ENCODE measurements around the gene DNAJB4. TPM values are rescaled to one million over a fixed set of nuclear protein-coding genes. Genes with fewer than 3 reads are reported as not detected.

The DNAJB4 gene
- total RNA-seq, 5 donors from 2014 or later (not counting 1 experiment from before 2014, with no cell fraction given): 10.0 to 19.6 (median 12.2) TPM

DNA sequence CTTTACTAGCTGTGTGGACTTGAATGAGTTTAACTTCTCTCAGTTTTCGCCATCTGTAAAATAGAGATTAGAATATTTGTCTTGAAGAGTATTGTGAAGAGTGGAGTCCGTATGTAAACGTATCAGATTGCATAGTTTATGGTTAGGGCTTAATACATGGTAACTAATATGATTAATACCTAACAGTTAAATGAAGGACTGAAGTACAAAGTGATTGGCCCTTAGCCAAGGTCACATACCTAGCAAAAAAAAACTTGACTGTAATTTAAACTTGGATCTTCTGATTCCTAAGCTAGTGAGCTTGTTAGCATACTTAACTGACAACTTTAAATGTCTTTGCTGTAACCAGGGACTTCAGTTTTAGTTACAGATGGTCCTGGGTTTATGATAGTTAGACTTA lies 42.9 kb downstream of the DNAJB4 start:
- H3K4me1 ChIP-seq (ENCODE audit: control insufficient read depth in 1 of 2, extremely low read depth in 1 of 2, insufficient read depth in 2 of 2, low read length in 2 of 2): peaks cover 0 to 12% of the 10 kb centered on the region in 2 experiments
- Mint-ChIP-seq H3K4me1 (peaks cover 14 to 23% (median 18%) of the 10 kb centered on the region in 3 donors), H3K4me3 (peak overlapping the region in 2 of 3 donors; percentile 15 to 75), H3K27ac (peak overlapping the region in 1 of 2 donors; percentile 34), H3K36me3 (no peaks in the 10 kb centered on the region), H3K27me3 (peaks cover 44 to 56% of the 10 kb centered on the region in 2 donors), H3K9me3 (no peaks in the 10 kb centered on the region)
- ATAC-seq (replicated peaks in 1 of 4) (no peak), DNase-seq (no peak)
- CTCF ChIA-PET: interaction anchor here in 1 of 2 donors (1.0 kb wide), 1 partner anchor 12 kb away, joined by 5 read pairs; no protein-coding TSS in a partner anchor
- no peak overlapping the region for H3K27ac ChIP-seq (ENCODE audit: low read length)
- H3K9me3 ChIP-seq: no peaks in the 10 kb centered on the region
- peaks cover 10 to 17% of the 10 kb centered on the region in 2 experiments for H3K27me3 ChIP-seq (replicated peaks in 1 of 2; ENCODE audit: control insufficient read depth in 2 of 2, extremely low read depth in 1 of 2, insufficient read depth in 2 of 2, low read length in 1 of 2)
- H3K4me3 ChIP-seq (ENCODE audit: control insufficient read depth in 1 of 2, extremely low read depth in 1 of 2, low read length in 1 of 2): no peak overlapping the region
- no peaks in the 10 kb centered on the region for H3K36me3 ChIP-seq (ENCODE audit: control insufficient read depth in 2 of 2, extremely low read depth in 1 of 2, insufficient read depth in 1 of 2, low read length in 1 of 2)
- no CpG with 5 or more reads among the region's 3 CpGs for WGBS (ENCODE audit: insufficient coverage)
- POLR2A ChIA-PET: no interaction called here

- H3K9me3 Mint-ChIP-seq: no peaks in the 10 kb centered on the region
- H3K4me1 ChIP-seq (ENCODE audit: control insufficient read depth in 1 of 2, extremely low read depth in 1 of 2, insufficient read depth in 2 of 2, low read length in 2 of 2): peaks cover 0 to 12% of the 10 kb centered on the region in 2 experiments
- no peak overlapping the region for H3K4me3 Mint-ChIP-seq
- H3K4me3 ChIP-seq (ENCODE audit: control insufficient read depth in 1 of 2, extremely low read depth in 1 of 2, low read length in 1 of 2): no peak overlapping the region
- H3K4me1 Mint-ChIP-seq: peaks cover 14 to 23% (median 18%) of the 10 kb centered on the region in 3 donors
- H3K27ac Mint-ChIP-seq: no peak overlapping the region
- no peaks in the 10 kb centered on the region for H3K36me3 Mint-ChIP-seq
- H3K27me3 Mint-ChIP-seq: peaks cover 44 to 54% of the 10 kb centered on the region in 2 donors
- ATAC-seq (replicated peaks in 1 of 4) (no peak), DNase-seq (no peak)
- CTCF ChIA-PET: no interaction called here
- no peaks in the 10 kb centered on the region for H3K9me3 ChIP-seq
- POLR2A ChIA-PET: no interaction called here
- peaks cover 10 to 17% of the 10 kb centered on the region in 2 experiments for H3K27me3 ChIP-seq (replicated peaks in 1 of 2; ENCODE audit: control insufficient read depth in 2 of 2, extremely low read depth in 1 of 2, insufficient read depth in 2 of 2, low read length in 1 of 2)
- WGBS (ENCODE audit: insufficient coverage): no CpG with 5 or more reads among the region's 3 CpGs
- no peak overlapping the region for H3K27ac ChIP-seq (ENCODE audit: low read length)
- no peaks in the 10 kb centered on the region for H3K36me3 ChIP-seq (ENCODE audit: control insufficient read depth in 2 of 2, extremely low read depth in 1 of 2, insufficient read depth in 1 of 2, low read length in 1 of 2)
These were observed 43.7 kb downstream of the DNAJB4 start for GRCh38 chr1:78048446-78048845.

- H3K4me1 ChIP-seq (ENCODE audit: control insufficient read depth in 1 of 2, extremely low read depth in 1 of 2, insufficient read depth in 2 of 2, low read length in 2 of 2): peaks cover 0 to 12% of the 10 kb centered on the region in 2 experiments
- Mint-ChIP-seq H3K9me3 (no peaks in the 10 kb centered on the region), H3K4me3 (no peak overlapping the region), H3K4me1 (peaks cover 14 to 23% (median 17%) of the 10 kb centered on the region in 3 donors), H3K36me3 (no peaks in the 10 kb centered on the region), H3K27me3 (peaks cover 43 to 51% of the 10 kb centered on the region in 2 donors), H3K27ac (no peak overlapping the region)
- no peak overlapping the region for H3K4me3 ChIP-seq (ENCODE audit: control insufficient read depth in 1 of 2, extremely low read depth in 1 of 2, low read length in 1 of 2)
- ChIA-PET POLR2A (no interaction called here), CTCF (no interaction called here)
- no peak for ATAC-seq (replicated peaks in 1 of 4)
- DNase-seq: no peak
- no peak overlapping the region for H3K27ac ChIP-seq (ENCODE audit: low read length)
- no CpG with 5 or more reads among the region's 4 CpGs for WGBS (ENCODE audit: insufficient coverage)
- no peaks in the 10 kb centered on the region for H3K9me3 ChIP-seq
- no peaks in the 10 kb centered on the region for H3K36me3 ChIP-seq (ENCODE audit: control insufficient read depth in 2 of 2, extremely low read depth in 1 of 2, insufficient read depth in 1 of 2, low read length in 1 of 2)
- peaks cover 10 to 17% of the 10 kb centered on the region in 2 experiments for H3K27me3 ChIP-seq (replicated peaks in 1 of 2; ENCODE audit: control insufficient read depth in 2 of 2, extremely low read depth in 1 of 2, insufficient read depth in 2 of 2, low read length in 1 of 2)
These were observed 44.7 kb downstream of the DNAJB4 start for GRCh38 chr1:78049396-78049795.

- Histone ChIP-seq H3K27me3 (replicated peaks in 1 of 2; ENCODE audit: control insufficient read depth in 2 of 2, extremely low read depth in 1 of 2, insufficient read depth in 2 of 2, low read length in 1 of 2) (peaks cover 7 to 9% of the 10 kb centered on the region in 2 experiments), H3K4me1 (ENCODE audit: control insufficient read depth in 1 of 2, extremely low read depth in 1 of 2, insufficient read depth in 2 of 2, low read length in 2 of 2) (peaks cover 0 to 7% of the 10 kb centered on the region in 2 experiments), H3K36me3 (ENCODE audit: control insufficient read depth in 2 of 2, extremely low read depth in 1 of 2, insufficient read depth in 1 of 2, low read length in 1 of 2) (no peaks in the 10 kb centered on the region), H3K4me3 (ENCODE audit: control insufficient read depth in 1 of 2, extremely low read depth in 1 of 2, low read length in 1 of 2) (no peak overlapping the region), H3K27ac (ENCODE audit: low read length) (no peak overlapping the region), H3K9me3 (no peaks in the 10 kb centered on the region)
- Mint-ChIP-seq H3K4me1 (peaks cover 5 to 15% (median 6%) of the 10 kb centered on the region in 3 donors), H3K9me3 (no peaks in the 10 kb centered on the region), H3K27me3 (peaks cover 30 to 38% of the 10 kb centered on the region in 2 donors), H3K36me3 (no peaks in the 10 kb centered on the region), H3K4me3 (no peak overlapping the region), H3K27ac (no peak overlapping the region)
- DNase-seq (no peak), ATAC-seq (replicated peaks in 1 of 4) (no peak)
- ChIA-PET CTCF (no interaction called here), POLR2A (interaction anchor here in 1 of 2 donors (0.7 kb wide), 1 partner anchor 474 kb away, joined by 3 read pairs; no protein-coding TSS in a partner anchor)
- WGBS (ENCODE audit: insufficient coverage): no CpG with 5 or more reads among the region's 2 CpGs
These were observed 46.3 kb downstream of the DNAJB4 start for GRCh38 chr1:78051005-78051404.

DNA sequence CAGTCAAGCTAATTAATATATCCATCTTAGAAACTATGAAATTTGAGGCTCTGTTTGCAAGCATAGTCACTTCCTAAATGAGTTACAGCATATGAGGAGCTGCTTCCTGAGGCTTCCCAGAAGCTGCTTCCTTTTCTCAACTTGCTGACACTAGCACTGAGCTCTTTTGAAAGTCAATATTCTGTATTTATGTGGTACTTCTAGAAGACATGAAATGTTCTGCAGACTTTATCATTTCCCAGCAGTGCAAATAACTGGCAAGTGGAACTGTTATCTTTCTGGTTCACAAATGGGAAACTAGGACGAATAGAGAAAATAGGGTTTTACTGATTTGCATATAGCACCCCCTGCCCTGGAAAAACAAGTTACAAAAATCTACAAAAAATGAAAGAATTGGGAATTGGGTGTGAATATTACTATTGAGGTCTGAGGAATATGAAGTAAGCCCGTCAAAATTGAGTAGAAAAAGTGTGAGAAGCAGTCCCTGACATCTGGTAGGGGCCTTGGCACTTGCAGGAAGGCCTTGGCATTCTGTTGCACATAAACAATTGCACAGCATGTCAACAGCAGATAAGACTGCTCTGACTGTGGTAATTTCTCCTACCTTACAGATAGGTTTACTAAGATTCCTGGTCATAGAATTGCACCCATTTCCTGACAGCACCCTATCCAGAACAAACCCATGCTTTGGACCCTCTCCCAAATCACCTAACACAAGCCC lies 48.1 kb downstream of the DNAJB4 start:
- Histone ChIP-seq H3K4me3 (ENCODE audit: control insufficient read depth in 1 of 2, extremely low read depth in 1 of 2, low read length in 1 of 2) (no peak overlapping the region), H3K36me3 (ENCODE audit: control insufficient read depth in 2 of 2, extremely low read depth in 1 of 2, insufficient read depth in 1 of 2, low read length in 1 of 2) (no peaks in the 10 kb centered on the region), H3K27me3 (replicated peaks in 1 of 2; ENCODE audit: control insufficient read depth in 2 of 2, extremely low read depth in 1 of 2, insufficient read depth in 2 of 2, low read length in 1 of 2) (no peaks in the 10 kb centered on the region), H3K9me3 (no peaks in the 10 kb centered on the region), H3K4me1 (ENCODE audit: control insufficient read depth in 1 of 2, extremely low read depth in 1 of 2, insufficient read depth in 2 of 2, low read length in 2 of 2) (no peaks in the 10 kb centered on the region), H3K27ac (ENCODE audit: low read length) (no peak overlapping the region)
- POLR2A ChIA-PET: no interaction called here
- Mint-ChIP-seq H3K9me3 (no peaks in the 10 kb centered on the region), H3K4me1 (peaks cover 0 to 2% (median 0%) of the 10 kb centered on the region in 3 donors), H3K36me3 (no peaks in the 10 kb centered on the region), H3K4me3 (no peak overlapping the region), H3K27me3 (peaks cover 14 to 22% of the 10 kb centered on the region in 2 donors), H3K27ac (no peak overlapping the region)
- no CpG with 5 or more reads among the region's 2 CpGs for WGBS (ENCODE audit: insufficient coverage)
- ATAC-seq (replicated peaks in 1 of 4): no peak
- DNase-seq: no peak
- CTCF ChIA-PET: interaction anchor here (0.5 to 0.6 kb wide), 2 partner anchors 77 to 559 kb away, joined by 3 read pairs; no protein-coding TSS in a partner anchor

DNA sequence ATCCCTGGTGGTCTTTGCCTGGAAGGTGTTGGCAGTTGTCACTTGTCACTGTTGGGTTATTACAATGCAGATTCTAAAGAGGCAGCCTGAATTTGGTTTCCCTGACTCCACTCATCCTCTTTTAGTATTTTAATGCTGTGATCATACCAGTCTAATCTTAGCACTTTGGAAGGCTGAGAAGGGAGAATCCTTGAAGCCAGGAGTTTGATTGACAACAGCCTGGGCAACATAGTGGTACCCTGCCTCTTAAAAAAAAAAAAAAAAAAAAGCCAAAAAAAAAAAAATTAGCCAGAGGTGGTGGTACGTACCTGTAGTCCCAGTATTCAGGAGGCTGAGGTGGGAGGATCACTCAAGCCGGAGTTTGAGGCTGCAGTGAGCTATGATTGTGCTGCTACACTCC lies 48.8 kb downstream of the DNAJB4 start:
- H3K4me1 ChIP-seq (ENCODE audit: control insufficient read depth in 1 of 2, extremely low read depth in 1 of 2, insufficient read depth in 2 of 2, low read length in 2 of 2): no peaks in the 10 kb centered on the region
- ATAC-seq (replicated peaks in 1 of 4): no peak
- H3K27ac Mint-ChIP-seq: no peak overlapping the region

More for the DNA sequence above, 48.8 kb downstream of the DNAJB4 start:
- ChIA-PET CTCF (no interaction called here), POLR2A (interaction anchor here in 1 of 2 donors (0.7 kb wide), 1 partner anchor 49 kb away, joined by 9 read pairs; no protein-coding TSS in a partner anchor)
- Histone ChIP-seq H3K9me3 (no peaks in the 10 kb centered on the region), H3K36me3 (ENCODE audit: control insufficient read depth in 2 of 2, extremely low read depth in 1 of 2, insufficient read depth in 1 of 2, low read length in 1 of 2) (no peaks in the 10 kb centered on the region), H3K27ac (ENCODE audit: low read length) (no peak overlapping the region), H3K4me3 (ENCODE audit: control insufficient read depth in 1 of 2, extremely low read depth in 1 of 2, low read length in 1 of 2) (no peak overlapping the region), H3K27me3 (replicated peaks in 1 of 2; ENCODE audit: control insufficient read depth in 2 of 2, extremely low read depth in 1 of 2, insufficient read depth in 2 of 2, low read length in 1 of 2) (no peaks in the 10 kb centered on the region)
- Mint-ChIP-seq H3K4me3 (no peak overlapping the region), H3K9me3 (no peaks in the 10 kb centered on the region), H3K36me3 (no peaks in the 10 kb centered on the region), H3K4me1 (peaks cover 0 to 2% (median 0%) of the 10 kb centered on the region in 3 donors), H3K27me3 (peaks cover 8 to 16% of the 10 kb centered on the region in 2 donors)
- DNase-seq: no peak
- WGBS (ENCODE audit: insufficient coverage): no CpG with 5 or more reads among the region's 2 CpGs

Data from T-cell (primary cell).